SK-N-SH (cell line): ENCODE results near the gene WNK2. TPM values are rescaled to one million over a fixed set of nuclear protein-coding genes. Genes with fewer than 3 reads are reported as not detected.

ENCODE experiments used
- CTCF ChIA-PET: fragments of 300-600, 350-600 bp; formaldehyde crosslinking; extraction: SDS; loops from one replicate; lab custom pipeline; 2021; lab: Yijun Ruan, JAX
- POLR2A ChIA-PET: fragments of 350-600 bp; sonication (Branson Sonifier 250); formaldehyde crosslinking; extraction: SDS; loops from one replicate; lab custom pipeline; 2020; ENCODE audit warnings: antibody characterized with exemption, inconsistent platforms; lab: Yijun Ruan, JAX
- DNase-seq: peaks from one replicate; pipeline ENCODE4 v3.0.0; 2012
- H2AFZ ChIP-seq: fragments of 200-600 bp; sonication (generic); 2 replicates; pipeline ENCODE4 v1.8.1; 2016; ENCODE audit warnings: antibody characterized with exemption, mild to moderate bottlenecking, low read depth
- H3F3A ChIP-seq: fragments of 200-600 bp; sonication (generic); replicated peaks from 2 replicates; pipeline ENCODE3; 2016; ENCODE audit warnings: antibody characterized with exemption, mild to moderate bottlenecking; ENCODE audit not compliant: insufficient read depth
- H3K27ac ChIP-seq, 2 experiments: fragments of 200-500 bp in 1 of 2; fragments of 200-600 bp in 1 of 2; sonication (Bioruptor generic) in 1 of 2; sonication (generic), shearing (Covaris generic) in 1 of 2; 2 replicates each; pipeline versions ENCODE4 v1.5.1 to v1.6.1; 2014 to 2016; ENCODE audit warnings: low read depth in 2 of 2, inconsistent platforms in 1 of 2, low read length in 1 of 2, mild to moderate bottlenecking in 1 of 2, mixed read lengths in 1 of 2
- H3K27me3 ChIP-seq: fragments of 200-600 bp; sonication (generic), shearing (Covaris generic); 2 replicates; pipeline ENCODE4 v1.6.1; 2016; ENCODE audit warnings: mixed run types; ENCODE audit not compliant: insufficient read depth
- H3K36me3 ChIP-seq, 2 experiments: fragments of 200-500 bp in 1 of 2; fragments of 200-600 bp in 1 of 2; sonication (Bioruptor generic) in 1 of 2; sonication (generic) in 1 of 2; replicated peaks in 1 of 2; 2 replicates each; pipeline versions ENCODE3 to v1.5.1; 2014 to 2016; ENCODE audit warnings: low read length in 1 of 2, mild to moderate bottlenecking in 1 of 2; ENCODE audit not compliant: insufficient read depth in 2 of 2, control insufficient read depth in 1 of 2
- H3K4me1 ChIP-seq, 2 experiments: fragments of 200-500 bp in 1 of 2; fragments of 200-600 bp in 1 of 2; sonication (Bioruptor generic) in 1 of 2; sonication (generic), shearing (Covaris generic) in 1 of 2; 2 replicates each; pipeline versions ENCODE4 v1.5.1 to v1.6.1; 2014 to 2016; ENCODE audit warnings: low read depth in 1 of 2, low read length in 1 of 2, mixed run types in 1 of 2; ENCODE audit not compliant: insufficient read depth in 2 of 2, control insufficient read depth in 1 of 2
- H3K4me2 ChIP-seq: fragments of 200-600 bp; sonication (generic), shearing (Covaris generic); 2 replicates; pipeline ENCODE4 v1.6.1; 2017; ENCODE audit warnings: mixed run types
- H3K4me3 ChIP-seq, 2 experiments: fragments of 200-500 bp in 1 of 2; fragments of 200-600 bp in 1 of 2; sonication (Bioruptor generic) in 1 of 2; sonication (generic), shearing (Covaris generic) in 1 of 2; 2 replicates each; pipeline versions ENCODE4 v1.5.1 to v1.8.1; 2014 to 2016; ENCODE audit warnings: low read depth in 2 of 2, inconsistent platforms in 1 of 2, low read length in 1 of 2, mild to moderate bottlenecking in 1 of 2, mixed read lengths in 1 of 2, moderate library complexity in 1 of 2
- H3K79me2 ChIP-seq: fragments of 200-600 bp; sonication (generic); 2 replicates; pipeline ENCODE4 v1.8.1; 2017; ENCODE audit warnings: mild to moderate bottlenecking; ENCODE audit not compliant: insufficient read depth
- H3K9ac ChIP-seq: fragments of 200-600 bp; sonication (generic); 2 replicates; pipeline ENCODE4 v1.6.1; 2017; ENCODE audit warnings: mixed run types
- H3K9me2 ChIP-seq: fragments of 200-600 bp; sonication (generic); 2 replicates; pipeline ENCODE4 v1.6.1; 2017; ENCODE audit warnings: mixed run types
- H3K9me3 ChIP-seq: fragments of 200-600 bp; sonication (generic); 2 replicates; pipeline ENCODE4 v1.6.1; 2017; ENCODE audit warnings: mixed run types, mild to moderate bottlenecking, moderate library complexity
- H4K20me1 ChIP-seq: fragments of 200-600 bp; sonication (generic); 2 replicates; pipeline ENCODE4 v1.6.1; 2017; ENCODE audit warnings: mild to moderate bottlenecking, mixed run types; ENCODE audit not compliant: insufficient read depth
- EP300 ChIP-seq, 2 experiments: IDR thresholded peaks; 2 replicates each; pipeline versions ENCODE4 v1.4.0 to v1.6.1; 2012; ENCODE audit warnings: borderline replicate concordance in 1 of 2, low read depth in 1 of 2, low read length in 1 of 2
- GATA2 ChIP-seq: sonication (generic); formaldehyde crosslinking; IDR thresholded peaks from 2 replicates; pipeline ENCODE4 v1.5.0; 2020; ENCODE audit warnings: mild to moderate bottlenecking, missing genetic modification reagents
- IRF3 ChIP-seq: fragments of 150-350 bp; IDR thresholded peaks from 2 replicates; pipeline ENCODE4 v1.6.1; 2016; ENCODE audit warnings: mild to moderate bottlenecking, low read depth, low read length
- PBX3 ChIP-seq: IDR thresholded peaks from 2 replicates; pipeline ENCODE4; 2012
- RCOR1 ChIP-seq: fragments of 150-350 bp; IDR thresholded peaks from 2 replicates; pipeline ENCODE4 v1.6.1; 2017; ENCODE audit warnings: antibody characterized with exemption, low read length
- RXRA ChIP-seq: IDR thresholded peaks from 2 replicates; pipeline ENCODE4 v1.4.0; 2012; ENCODE audit warnings: low read depth, mild to moderate bottlenecking, borderline replicate concordance
- SMC3 ChIP-seq: IDR thresholded peaks from 2 replicates; pipeline ENCODE4 v1.6.1; 2012; ENCODE audit warnings: low read depth, low read length, improper control_type of control experiment
- USF1 ChIP-seq: IDR thresholded peaks from 2 replicates; pipeline ENCODE4 v1.4.0; 2012; ENCODE audit warnings: low read depth, borderline replicate concordance
- WGBS: methylation state at CpG from one replicate; pipeline ENCODE4 v1.1.6; 2017; ENCODE audit warnings: low lambda C conversion rate; 5-methylcytosine and 5-hydroxymethylcytosine counted together
- polyA plus RNA-seq, 3 experiments: library from polyadenylated mRNA; depleted of rRNA; stranded (reverse); fragments of >200 nt; gene quantifications; 2 replicates each; pipeline ENCODE4 v1.2.3, GENCODE V29; 2012

The WNK2 gene
- polyA plus RNA-seq, 1 of the 3 experiments (the other 2 are of a cell fraction), result 0.12 TPM

- Histone ChIP-seq H4K20me1 (no peaks in the 10 kb centered on the region), H3K4me1 (peaks cover 0 to 41% of the 10 kb centered on the region in 2 experiments; a peak in 2 of 4 replicates), H3K27ac (peak overlapping the region in 1 of 2 experiments; percentile 78; a peak in 2 of 4 replicates), H2AFZ (no peak overlapping the region), H3F3A (no peaks in the 10 kb centered on the region), H3K9me3 (no peaks in the 10 kb centered on the region), H3K27me3 (no peaks in the 10 kb centered on the region), H3K4me3 (no peak overlapping the region), H3K9ac (no peak overlapping the region), H3K9me2 (no peaks in the 10 kb centered on the region), H3K4me2 (no peak overlapping the region), H3K36me3 (no peaks in the 10 kb centered on the region), H3K79me2 (no peaks in the 10 kb centered on the region)
- TF ChIP-seq GATA2 (CRISPR knock-in tag) (peak; percentile 54), SMC3 (no peak)
- ChIA-PET CTCF (interaction anchor here (0.9 to 1.9 kb wide), 11 partner anchors 10 to 118 kb away, joined by 3 to 6 read pairs (median 3); partner anchors contain the start of gene WNK2), POLR2A (interaction anchor here (1.4 kb wide), 1 partner anchor 109 kb away, joined by 3 read pairs; no protein-coding TSS in a partner anchor)
- DNase-seq, result no peak
- 39% methylated on average over 10 of the region's 12 CpGs for WGBS
These were observed 9.7 kb downstream of the WNK2 start for GRCh38 chr9:93193388-93194220.

- H3K27me3 ChIP-seq, result no peaks in the 10 kb centered on the region
These were observed 10.3 kb downstream of the WNK2 start for GRCh38 chr9:93194221-93194625.

More at GRCh38 chr9:93194221-93194625, 10.3 kb downstream of the WNK2 start:
- 77% methylated on average over 1 of the region's 1 CpG for WGBS
- CTCF ChIA-PET, result interaction anchor here (0.9 to 1.9 kb wide), 10 partner anchors 11 to 118 kb away, joined by 3 to 6 read pairs (median 3); partner anchors contain the start of gene WNK2
- no peaks in the 10 kb centered on the region for H4K20me1 ChIP-seq
- peaks cover 0 to 42% of the 10 kb centered on the region in 2 experiments; a peak in 2 of 4 replicates for H3K4me1 ChIP-seq
- H3K79me2 ChIP-seq, result no peaks in the 10 kb centered on the region
- DNase-seq, result no peak
- no peak overlapping the region for H3K9ac ChIP-seq
- H2AFZ ChIP-seq, result no peak overlapping the region
- H3K9me2 ChIP-seq, result no peaks in the 10 kb centered on the region
- peak overlapping the region in 1 of 2 experiments; percentile 78; a peak in 2 of 4 replicates for H3K27ac ChIP-seq
- TF ChIP-seq EP300 (IDR thresholded peaks at IDR 0.05; ENCODE audit: borderline replicate concordance in 1 of 2, low read depth in 1 of 2, low read length in 1 of 2), result 0 out of 4 replicates have a peak, but pooled peaks of 1 of the 2 experiments have one; percentile 2
- TF ChIP-seq USF1, result no peak
- no peak for TF ChIP-seq RXRA
- TF ChIP-seq IRF3, result no peak
- no peak for TF ChIP-seq RCOR1
- no peak for TF ChIP-seq PBX3
- TF ChIP-seq SMC3, result no peak
- no peaks in the 10 kb centered on the region for H3K36me3 ChIP-seq
- H3K9me3 ChIP-seq, result no peaks in the 10 kb centered on the region
- POLR2A ChIA-PET, result no interaction called here
- no peaks in the 10 kb centered on the region for H3F3A ChIP-seq
- H3K4me2 ChIP-seq, result no peak overlapping the region
- H3K4me3 ChIP-seq, result no peak overlapping the region
